Nephron progenitor cell (in vitro differentiated cells): ENCODE measurements around the gene CCDC148.
"Not testable (repeated sequence)": the region's sequence is repeated elsewhere in the genome, so short reads cannot be mapped to it uniquely, and the experiment has no call there.

Experiments used
- DNase-seq: peaks from one replicate; pipeline ENCODE4 v3.0.0; 2021
- H3K27ac Mint-ChIP-seq: 2 replicates; pipeline ENCODE4 v1.8.0; 2021; ENCODE audit warnings: mild to moderate bottlenecking, moderate library complexity, mixed read lengths
- H3K27me3 Mint-ChIP-seq: 2 replicates; pipeline ENCODE4 v1.8.0; 2021; ENCODE audit warnings: mild to moderate bottlenecking, low read depth, mixed read lengths; ENCODE audit not compliant: poor library complexity
- H3K36me3 Mint-ChIP-seq: 2 replicates; pipeline ENCODE4 v1.8.0; 2021; ENCODE audit warnings: low read depth, mixed read lengths
- H3K4me1 Mint-ChIP-seq: 2 replicates; pipeline ENCODE4 v1.8.0; 2021; ENCODE audit warnings: mixed read lengths
- H3K4me3 Mint-ChIP-seq: 2 replicates; pipeline ENCODE4 v1.8.0; 2021; ENCODE audit warnings: mild to moderate bottlenecking, moderate library complexity, mixed read lengths
- H3K9me3 Mint-ChIP-seq: 2 replicates; pipeline ENCODE4 v1.8.0; 2021; ENCODE audit warnings: mild to moderate bottlenecking, moderate library complexity, mixed read lengths
- TF ChIP-seq, protein P1 (sequence below): fragments of 200-600 bp; sonication (generic); IDR thresholded peaks from 2 replicates; pipeline ENCODE4 v1.5.0; 2021; ENCODE audit warnings: antibody characterized with exemption

CCDC148 gene

DNA sequence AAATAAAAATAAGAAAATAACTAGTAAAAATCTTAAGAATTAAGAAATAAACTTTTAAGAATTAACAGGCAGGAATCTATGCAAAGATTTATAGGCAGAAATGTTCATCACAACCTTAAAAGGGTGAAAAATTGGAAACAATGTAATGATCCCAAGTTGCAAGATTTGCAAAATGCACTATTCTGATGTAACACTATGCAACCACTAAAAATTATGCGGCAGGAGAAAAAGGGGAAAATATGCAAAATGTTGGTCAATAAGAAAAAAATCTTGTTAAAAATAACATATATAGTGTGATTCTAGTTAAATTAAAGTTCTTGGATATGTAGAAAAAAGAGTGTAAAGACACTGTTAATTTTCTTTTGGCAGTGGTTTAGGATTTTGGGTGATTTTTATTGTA lies 222.1 kb downstream of the CCDC148 start:
- no peak for DNase-seq
- H3K4me3 Mint-ChIP-seq, result no peak overlapping the region
- H3K36me3 Mint-ChIP-seq, result no peaks in the 10 kb centered on the region
- no peaks in the 10 kb centered on the region for H3K4me1 Mint-ChIP-seq
- TF ChIP-seq, protein P1, sequence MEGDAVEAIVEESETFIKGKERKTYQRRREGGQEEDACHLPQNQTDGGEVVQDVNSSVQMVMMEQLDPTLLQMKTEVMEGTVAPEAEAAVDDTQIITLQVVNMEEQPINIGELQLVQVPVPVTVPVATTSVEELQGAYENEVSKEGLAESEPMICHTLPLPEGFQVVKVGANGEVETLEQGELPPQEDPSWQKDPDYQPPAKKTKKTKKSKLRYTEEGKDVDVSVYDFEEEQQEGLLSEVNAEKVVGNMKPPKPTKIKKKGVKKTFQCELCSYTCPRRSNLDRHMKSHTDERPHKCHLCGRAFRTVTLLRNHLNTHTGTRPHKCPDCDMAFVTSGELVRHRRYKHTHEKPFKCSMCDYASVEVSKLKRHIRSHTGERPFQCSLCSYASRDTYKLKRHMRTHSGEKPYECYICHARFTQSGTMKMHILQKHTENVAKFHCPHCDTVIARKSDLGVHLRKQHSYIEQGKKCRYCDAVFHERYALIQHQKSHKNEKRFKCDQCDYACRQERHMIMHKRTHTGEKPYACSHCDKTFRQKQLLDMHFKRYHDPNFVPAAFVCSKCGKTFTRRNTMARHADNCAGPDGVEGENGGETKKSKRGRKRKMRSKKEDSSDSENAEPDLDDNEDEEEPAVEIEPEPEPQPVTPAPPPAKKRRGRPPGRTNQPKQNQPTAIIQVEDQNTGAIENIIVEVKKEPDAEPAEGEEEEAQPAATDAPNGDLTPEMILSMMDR, result no peak
- no peaks in the 10 kb centered on the region for H3K27me3 Mint-ChIP-seq
- H3K27ac Mint-ChIP-seq, result no peak overlapping the region
- H3K9me3 Mint-ChIP-seq, result no peaks in the 10 kb centered on the region

DNA sequence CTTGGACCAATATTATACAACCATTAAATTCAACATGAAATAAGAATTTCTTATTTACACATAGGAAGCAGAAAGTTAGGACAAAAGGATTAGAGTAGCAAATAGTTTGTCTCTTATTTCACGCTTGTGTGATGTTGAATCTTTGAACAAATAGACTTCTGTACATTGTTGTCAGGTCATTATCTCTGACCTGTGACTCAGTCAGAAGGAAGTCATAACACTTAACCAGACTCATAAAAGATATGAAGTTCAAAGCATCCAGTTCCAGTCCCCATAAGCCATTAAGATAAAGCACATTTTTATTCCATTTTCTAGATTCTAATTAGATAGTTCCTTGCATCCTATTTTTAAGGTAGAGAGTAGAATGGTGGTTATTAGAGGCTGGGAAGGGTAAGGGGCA lies 224.1 kb downstream of the CCDC148 start:
- TF ChIP-seq, protein P1, result no peak
- no peaks in the 10 kb centered on the region for H3K4me1 Mint-ChIP-seq
- DNase-seq, result no peak
- H3K4me3 Mint-ChIP-seq, result no peak overlapping the region
- no peak overlapping the region for H3K27ac Mint-ChIP-seq
- no peaks in the 10 kb centered on the region for H3K27me3 Mint-ChIP-seq
- no peaks in the 10 kb centered on the region for H3K9me3 Mint-ChIP-seq
- no peaks in the 10 kb centered on the region for H3K36me3 Mint-ChIP-seq

DNA sequence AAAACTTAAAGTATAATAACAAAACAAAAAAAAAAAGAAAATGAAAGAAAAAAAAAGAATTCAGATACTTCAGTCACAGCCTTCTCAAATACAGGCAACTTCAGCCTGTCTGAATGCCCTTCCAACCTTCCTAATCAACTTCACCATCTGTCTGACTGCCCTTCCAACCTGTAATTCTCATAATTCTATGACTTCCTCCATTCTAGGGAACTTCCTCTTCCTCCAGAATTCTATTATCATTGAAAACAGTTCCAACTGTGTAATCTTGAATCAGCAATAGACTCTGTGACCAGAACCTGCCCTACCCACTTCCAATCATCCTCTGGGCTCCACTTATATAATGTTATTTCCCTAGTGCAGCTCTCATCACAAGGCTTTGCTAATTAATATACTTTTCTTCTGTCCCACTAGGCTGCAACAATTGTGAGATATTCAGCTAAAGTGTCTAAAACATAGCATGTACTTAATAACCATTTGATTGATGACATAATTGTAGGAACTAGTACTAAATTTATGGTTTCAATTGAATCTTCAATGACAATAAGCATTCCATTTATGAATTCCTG lies 227.5 kb downstream of the CCDC148 start:
- no peak overlapping the region for H3K4me3 Mint-ChIP-seq
- no peak for DNase-seq
- H3K36me3 Mint-ChIP-seq, result no peaks in the 10 kb centered on the region
- H3K9me3 Mint-ChIP-seq, result peaks cover 4% of the 10 kb centered on the region
- H3K4me1 Mint-ChIP-seq, result no peaks in the 10 kb centered on the region
- TF ChIP-seq, protein P1, result no peak
- peaks cover 4% of the 10 kb centered on the region for H3K27me3 Mint-ChIP-seq
- no peak overlapping the region for H3K27ac Mint-ChIP-seq

DNA sequence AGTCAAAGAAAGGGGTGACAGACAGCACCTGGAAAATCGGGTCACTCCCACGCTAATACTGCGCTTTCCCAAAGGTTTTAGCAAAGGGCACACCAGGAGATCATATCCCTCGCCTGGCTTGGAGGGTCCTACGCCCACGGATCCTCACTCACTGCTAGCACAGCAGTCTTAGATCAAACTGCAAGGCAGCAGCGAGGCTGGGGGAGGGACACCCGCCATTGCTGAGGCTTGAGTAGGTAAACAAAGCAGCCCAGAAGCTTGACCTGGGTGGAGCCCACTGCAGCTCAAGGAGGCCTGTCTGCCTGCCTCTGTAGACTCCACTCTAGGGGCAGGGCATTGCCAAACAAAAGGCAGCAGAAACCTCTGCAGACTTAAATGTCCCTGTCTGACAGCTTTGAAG lies 233.5 kb downstream of the CCDC148 start:
- H3K4me3 Mint-ChIP-seq, H3K27me3 Mint-ChIP-seq, H3K4me1 Mint-ChIP-seq, H3K9me3 Mint-ChIP-seq, DNase-seq: not testable (repeated sequence)
- Mint-ChIP-seq H3K36me3 (peaks cover 17% of the 10 kb centered on the region), H3K27ac (peak overlapping the region; percentile 47)

DNA sequence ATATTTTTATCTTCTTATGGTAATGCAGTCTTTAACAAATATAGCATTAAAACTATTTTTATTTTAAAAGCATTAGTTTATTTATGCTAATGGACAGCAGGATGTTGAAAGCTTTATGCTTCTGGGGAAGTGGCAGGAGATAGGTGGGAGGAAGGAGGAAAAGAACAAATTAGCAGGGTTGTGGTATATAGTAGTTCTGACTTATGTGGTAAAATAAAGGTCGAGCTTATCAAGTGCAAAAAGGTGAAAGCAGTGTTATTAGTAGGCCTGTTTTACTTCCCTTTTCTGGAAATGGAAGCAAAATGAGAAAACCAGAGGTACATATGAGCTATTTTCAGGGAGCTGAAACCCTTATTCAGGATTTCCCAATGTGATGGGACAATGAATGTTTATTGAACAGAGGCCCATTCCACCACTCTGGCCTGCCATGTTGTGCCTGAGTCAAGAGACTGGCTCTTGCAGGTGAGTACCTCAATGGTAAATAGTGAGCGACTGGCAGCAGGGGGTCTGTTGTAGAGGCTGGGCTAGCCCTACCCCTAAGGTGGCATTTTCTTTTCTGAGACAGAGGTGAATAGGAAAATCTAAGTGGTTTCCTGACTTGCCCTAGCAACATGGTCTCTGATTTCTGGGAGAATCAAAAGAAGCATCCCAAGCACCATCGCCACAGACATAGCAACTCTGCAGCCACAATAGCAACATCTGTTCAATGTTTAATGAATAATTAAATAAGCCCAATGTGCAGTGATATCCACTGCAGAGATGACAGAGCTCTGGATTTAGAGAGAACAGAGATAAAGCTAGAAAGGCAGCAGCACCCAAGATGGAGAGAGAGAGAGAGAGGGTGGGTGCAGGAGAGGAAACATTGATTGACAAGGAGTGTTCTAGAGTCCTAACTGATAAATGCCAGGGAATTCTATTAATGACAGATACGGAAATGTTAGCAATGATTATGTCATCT lies 235.2 kb downstream of the CCDC148 start:
- Mint-ChIP-seq H3K9me3 (peaks cover 6% of the 10 kb centered on the region), H3K36me3 (peaks cover 20% of the 10 kb centered on the region), H3K27me3 (peaks cover 4% of the 10 kb centered on the region), H3K27ac (no peak overlapping the region), H3K4me1 (peaks cover 3% of the 10 kb centered on the region), H3K4me3 (no peak overlapping the region)
- DNase-seq, result no peak
- TF ChIP-seq, protein P1, result no peak

DNA sequence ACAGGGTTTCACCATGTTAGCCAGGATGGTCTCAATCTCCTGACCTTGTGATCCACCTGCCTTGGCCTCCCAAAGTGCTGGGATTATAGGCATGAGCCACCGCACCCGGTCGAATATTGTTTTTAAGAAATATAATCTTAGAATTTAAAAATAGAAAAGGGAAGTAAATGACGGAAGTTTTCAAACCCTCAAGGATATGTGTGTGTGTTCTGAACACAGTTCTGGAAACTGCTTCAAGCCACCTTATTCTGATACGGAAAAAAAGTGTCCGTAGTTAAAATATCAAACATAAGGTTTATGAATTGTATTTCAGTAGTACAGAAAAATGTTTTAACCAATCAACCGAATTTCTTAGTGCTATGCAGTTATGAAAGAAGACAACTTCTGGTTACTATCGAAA lies 239.0 kb downstream of the CCDC148 start:
- Mint-ChIP-seq H3K9me3 (no peaks in the 10 kb centered on the region), H3K4me1 (peaks cover 15% of the 10 kb centered on the region), H3K4me3 (no peak overlapping the region), H3K27me3 (no peaks in the 10 kb centered on the region), H3K36me3 (peaks cover 17% of the 10 kb centered on the region), H3K27ac (no peak overlapping the region)
- DNase-seq, result no peak
- TF ChIP-seq, protein P1, result no peak
